GM12891 (cell line): ENCODE results near the gene ZAP70.
"Not testable (repeated sequence)": the region's sequence is repeated elsewhere in the genome, so short reads cannot be mapped to it uniquely, and the experiment has no call there.

Experiments used
- DNase-seq: peaks from one replicate; pipeline ENCODE4 v3.0.0; 2011; ENCODE audit warnings: low spot score; ENCODE audit not compliant: insufficient read length
- FAIRE-seq: peaks from 2 replicates; lab custom pipeline; 2011; peaks lifted over from hg19 to GRCh38; lab: Jason Lieb, UNC
- PAX5 ChIP-seq: IDR thresholded peaks from 2 replicates; pipeline ENCODE4 v1.6.1; 2011; ENCODE audit warnings: low read length, moderate library complexity, mild to moderate bottlenecking; ENCODE audit not compliant: insufficient read depth, severe bottlenecking
- POLR2A ChIP-seq: IDR thresholded peaks from 2 replicates; pipeline ENCODE4 v1.6.1; 2011; ENCODE audit warnings: low read depth, low read length, control low read depth
- POLR2AphosphoS5 ChIP-seq: IDR thresholded peaks from 2 replicates; pipeline ENCODE4 v1.6.1; 2011; ENCODE audit warnings: low read depth, low read length, control low read depth
- POU2F2 ChIP-seq: IDR thresholded peaks from 2 replicates; pipeline ENCODE4 v1.6.1; 2011; ENCODE audit warnings: low read depth, mild to moderate bottlenecking, control low read depth, low read length, moderate library complexity
- SPI1 ChIP-seq: IDR thresholded peaks from 2 replicates; pipeline ENCODE4 v1.6.1; 2011; ENCODE audit warnings: low read depth, low read length, control low read depth
- TAF1 ChIP-seq: IDR thresholded peaks from 2 replicates; pipeline ENCODE4 v1.6.1; 2011; ENCODE audit warnings: low read depth, low read length, control low read depth

ZAP70 gene

DNA sequence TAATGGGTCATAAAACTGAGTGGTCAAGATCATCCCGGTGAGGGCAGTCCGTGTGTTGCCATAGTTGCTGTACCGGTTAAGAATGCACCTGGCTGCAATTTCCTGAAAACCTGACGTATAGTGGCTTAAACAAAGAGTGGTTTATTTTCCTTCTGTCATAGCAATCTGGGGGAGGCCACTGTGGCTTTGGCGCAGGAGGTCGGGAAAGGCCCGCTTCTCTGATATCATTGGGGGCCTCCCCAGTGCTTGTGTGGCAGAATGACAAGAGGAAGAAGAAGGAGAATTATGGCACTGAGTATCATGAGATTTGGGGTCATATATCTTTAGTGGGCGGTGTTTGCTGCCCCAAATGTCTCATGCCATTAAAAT, 39.5 kb upstream of the ZAP70 start:
- TF ChIP-seq POU2F2 (peak; percentile 55; the same call in 1 of the 2 replicates), POLR2AphosphoS5 (no peak)
- DNase-seq (no peak), FAIRE-seq (peak; percentile 13)

DNA sequence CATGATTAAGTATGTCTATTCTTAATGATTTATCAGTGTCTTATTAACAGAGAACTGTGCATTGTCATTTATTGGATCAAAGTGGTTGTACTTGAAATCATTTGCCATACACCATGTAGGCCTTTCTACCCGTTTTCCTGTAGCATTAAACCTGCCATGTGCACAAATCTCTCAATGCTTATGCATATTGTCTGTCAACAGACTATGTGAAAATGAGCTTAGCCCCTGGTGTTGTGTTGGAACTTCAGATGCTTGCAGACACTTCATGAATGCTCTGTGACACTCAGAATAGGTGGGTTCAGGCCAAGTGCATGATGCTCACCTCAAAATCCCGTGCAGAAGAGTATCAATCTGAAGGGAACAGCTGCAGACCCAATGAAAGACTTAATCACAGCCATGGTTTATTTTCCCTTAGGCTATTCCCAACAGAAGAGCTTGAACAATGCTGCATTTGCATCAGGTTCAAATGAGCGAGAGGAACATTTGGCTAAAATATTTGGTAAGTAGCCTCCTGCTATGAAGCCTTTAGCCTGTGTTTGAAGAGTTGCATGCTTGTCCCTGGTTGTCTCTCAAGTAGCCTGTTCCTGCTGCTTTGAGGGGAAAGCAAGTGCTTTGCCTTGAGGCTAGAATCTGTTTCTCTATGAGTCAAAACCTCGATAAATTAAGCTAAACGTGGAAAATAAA, 37.8 kb upstream of the ZAP70 start:
- DNase-seq (no peak), FAIRE-seq (no peak)
- TF ChIP-seq TAF1 (no peak), PAX5 (no peak), POU2F2 (no peak), SPI1 (no peak)

DNA sequence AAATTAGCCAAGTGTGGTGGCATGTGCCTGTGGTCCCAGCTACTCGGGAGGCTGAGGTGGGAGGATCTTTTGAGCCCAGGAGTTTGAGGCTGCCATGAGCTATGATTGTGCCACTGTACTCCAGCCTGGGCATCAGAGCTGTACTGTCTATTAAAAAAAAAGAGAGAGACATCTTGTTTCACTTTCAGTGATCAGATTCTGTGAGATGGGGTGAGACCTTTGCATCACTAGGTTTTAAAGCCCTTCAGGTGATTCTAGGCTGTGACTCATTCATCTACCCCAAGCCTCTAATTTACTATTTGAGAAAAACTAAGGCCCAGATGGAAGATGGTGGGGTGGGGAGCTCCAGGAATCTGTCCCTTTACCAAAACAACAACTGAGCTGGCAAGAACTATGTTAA, 36.8 kb upstream of the ZAP70 start:
- no peak for FAIRE-seq
- DNase-seq = no peak
- no peak for TF ChIP-seq PAX5
- no peak for TF ChIP-seq POLR2A
- TF ChIP-seq SPI1 = no peak
- TF ChIP-seq TAF1 = no peak
- TF ChIP-seq POU2F2 = no peak
- TF ChIP-seq POLR2AphosphoS5 = no peak

DNA sequence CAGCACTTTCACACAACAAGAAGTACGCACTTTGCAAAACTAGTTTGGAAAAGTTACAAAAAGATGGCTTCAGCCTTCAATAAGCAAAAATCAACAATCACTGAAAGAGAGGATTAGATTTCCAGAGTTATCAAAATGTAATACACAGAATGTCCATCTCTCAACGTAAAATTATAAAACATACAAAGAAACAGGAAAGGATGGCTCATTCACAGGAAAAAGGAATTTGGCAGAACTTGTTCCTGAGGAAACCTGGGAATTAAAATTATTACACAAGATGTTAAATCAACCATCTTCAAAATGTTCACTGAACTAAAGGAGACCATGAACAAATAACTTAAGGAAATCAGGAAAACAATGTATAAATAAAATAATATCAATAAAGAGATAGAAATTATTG, 35.9 kb upstream of the ZAP70 start:
- FAIRE-seq = no peak
- DNase-seq = no peak
- no peak for TF ChIP-seq POLR2A
- TF ChIP-seq PAX5 = no peak
- no peak for TF ChIP-seq TAF1
- TF ChIP-seq POU2F2 = no peak
- TF ChIP-seq POLR2AphosphoS5 = no peak
- TF ChIP-seq SPI1 = no peak

GRCh38 chr2:97678298-97678697, 35.1 kb upstream of the ZAP70 start:
- TF ChIP-seq PAX5 (no peak), POLR2AphosphoS5 (no peak), TAF1 (no peak), SPI1 (no peak), POLR2A (no peak)
- FAIRE-seq (no peak), DNase-seq (no peak)

- not testable (repeated sequence) for FAIRE-seq
Observed at GRCh38 chr2:97687235-97687634, 26.1 kb upstream of the ZAP70 start.

GRCh38 chr2:97688062-97688827, 25.1 kb upstream of the ZAP70 start:
- no peak for TF ChIP-seq POU2F2
- TF ChIP-seq POLR2A = no peak
- no peak for TF ChIP-seq PAX5
- TF ChIP-seq SPI1 = no peak
- TF ChIP-seq POLR2AphosphoS5 = no peak
- no peak for TF ChIP-seq TAF1
- FAIRE-seq (no peak), DNase-seq (no peak)

More at GRCh38 chr2:97687235-97687634, 26.1 kb upstream of the ZAP70 start:
- not testable (repeated sequence) for DNase-seq

DNA sequence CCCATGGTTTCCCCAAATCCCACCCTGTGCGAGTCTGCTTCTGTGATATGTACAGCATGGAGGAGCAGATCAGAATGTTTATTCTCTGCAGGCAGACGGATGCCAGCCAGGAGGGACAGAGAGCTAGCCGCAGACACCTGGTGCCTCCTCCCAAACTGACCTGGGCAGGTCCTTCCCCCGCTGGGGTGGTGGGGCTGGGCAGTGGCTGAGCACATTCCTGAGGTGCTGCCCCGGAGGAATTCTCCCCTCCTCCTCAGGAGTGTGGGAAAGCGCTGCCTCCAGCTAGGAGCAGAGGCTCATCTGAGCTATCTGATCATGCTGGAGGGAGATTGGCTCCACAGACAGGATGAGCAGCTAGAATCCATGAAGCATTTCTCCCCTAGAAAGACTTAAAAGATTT, 22.2 kb upstream of the ZAP70 start:
- TF ChIP-seq POU2F2 = no peak
- no peak for DNase-seq
- FAIRE-seq = no peak

GRCh38 chr2:97693476-97693875, 19.9 kb upstream of the ZAP70 start:
- no peak for DNase-seq
- TF ChIP-seq SPI1 (no peak), POLR2A (no peak), TAF1 (no peak), POU2F2 (no peak), POLR2AphosphoS5 (no peak), PAX5 (no peak)
- FAIRE-seq = no peak

DNA sequence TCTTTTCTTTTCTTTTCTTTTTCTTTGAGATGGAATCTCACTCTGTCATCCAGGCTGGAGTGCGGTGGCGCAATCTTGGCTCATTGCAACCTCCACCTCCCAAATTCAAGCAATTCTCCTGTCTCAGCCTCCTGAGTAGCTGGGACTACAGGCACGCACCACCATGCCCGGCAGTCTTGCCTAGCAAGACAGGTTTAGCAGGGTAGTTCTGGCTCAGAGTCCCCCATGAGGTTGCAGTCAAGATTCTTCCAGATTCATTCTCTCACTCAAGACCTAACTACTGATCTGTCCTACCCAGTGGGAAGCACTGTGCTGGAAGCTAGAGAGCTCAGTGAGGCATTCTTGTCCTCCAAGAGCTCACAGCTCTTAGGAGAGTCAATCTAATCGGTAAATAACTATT, 17.6 kb upstream of the ZAP70 start:
- DNase-seq (no peak), FAIRE-seq (no peak)
- TF ChIP-seq SPI1 (no peak), POLR2AphosphoS5 (no peak), PAX5 (no peak), POU2F2 (no peak), TAF1 (no peak), POLR2A (no peak)
